IPS-20b (cell line): ENCODE data around the gene SESN1.

Experiments used
- H3K27ac ChIP-seq: one replicate; pipeline ENCODE4 v1.5.1; 2013; ENCODE audit warnings: low read length
- H3K27me3 ChIP-seq: 2 replicates; pipeline ENCODE4 v1.6.1; 2013; ENCODE audit warnings: mild to moderate bottlenecking, low read length, inconsistent platforms; ENCODE audit not compliant: insufficient read depth
- H3K36me3 ChIP-seq: 2 replicates; pipeline ENCODE4 v1.6.1; 2013; ENCODE audit warnings: low read depth, mild to moderate bottlenecking, inconsistent platforms, low read length, moderate library complexity; ENCODE audit not compliant: insufficient read depth
- H3K4me1 ChIP-seq: 2 replicates; pipeline ENCODE4 v1.6.1; 2013; ENCODE audit warnings: mild to moderate bottlenecking, control low read depth, inconsistent platforms, low read length, moderate library complexity; ENCODE audit not compliant: insufficient read depth
- H3K4me3 ChIP-seq: 2 replicates; pipeline ENCODE4 v1.5.1; 2013; ENCODE audit warnings: mild to moderate bottlenecking, low read length, inconsistent platforms
- H3K9ac ChIP-seq: 2 replicates; pipeline ENCODE4 v1.6.1; 2013; ENCODE audit warnings: low read depth, mild to moderate bottlenecking, inconsistent platforms, low read length, moderate library complexity
- H3K9me3 ChIP-seq: 2 replicates; pipeline ENCODE4 v1.6.1; 2013; ENCODE audit warnings: mild to moderate bottlenecking, low read depth, low read length, inconsistent platforms; ENCODE audit not compliant: insufficient read depth

The SESN1 gene

GRCh38 chr6:109076377-109076776 is 18.3 kb downstream of the SESN1 start:
- no peak overlapping the region for H3K4me3 ChIP-seq

GRCh38 chr6:109075934-109076333 is 18.7 kb downstream of the SESN1 start:
- no peak overlapping the region for H3K4me3 ChIP-seq
- H3K9ac ChIP-seq: no peak overlapping the region
- H3K9me3 ChIP-seq: no peaks in the 10 kb centered on the region
- H3K27ac ChIP-seq: no peak overlapping the region
- no peaks in the 10 kb centered on the region; the same call in 1 of the 2 replicates for H3K4me1 ChIP-seq
- H3K36me3 ChIP-seq: no peaks in the 10 kb centered on the region
- no peaks in the 10 kb centered on the region for H3K27me3 ChIP-seq

More at GRCh38 chr6:109076377-109076776, 18.3 kb downstream of the SESN1 start:
- Histone ChIP-seq H3K36me3 (no peaks in the 10 kb centered on the region), H3K27ac (no peak overlapping the region), H3K9me3 (no peaks in the 10 kb centered on the region), H3K27me3 (no peaks in the 10 kb centered on the region), H3K9ac (no peak overlapping the region), H3K4me1 (no peaks in the 10 kb centered on the region; the same call in 1 of the 2 replicates)

- no peaks in the 10 kb centered on the region for H3K27me3 ChIP-seq
- no peak overlapping the region for H3K4me3 ChIP-seq
- H3K27ac ChIP-seq: no peak overlapping the region
- no peaks in the 10 kb centered on the region; the same call in 1 of the 2 replicates for H3K4me1 ChIP-seq
- no peaks in the 10 kb centered on the region for H3K9me3 ChIP-seq
- no peak overlapping the region for H3K9ac ChIP-seq
- no peaks in the 10 kb centered on the region for H3K36me3 ChIP-seq
Measured at GRCh38 chr6:109074133-109074415, 20.6 kb downstream of the SESN1 start.

GRCh38 chr6:109073344-109074132 is 21.1 kb downstream of the SESN1 start:
- Histone ChIP-seq H3K4me1 (no peaks in the 10 kb centered on the region; the same call in 1 of the 2 replicates), H3K27me3 (no peaks in the 10 kb centered on the region), H3K9ac (no peak overlapping the region), H3K4me3 (no peak overlapping the region), H3K27ac (no peak overlapping the region), H3K9me3 (no peaks in the 10 kb centered on the region), H3K36me3 (no peaks in the 10 kb centered on the region)

- Histone ChIP-seq H3K27me3 (no peaks in the 10 kb centered on the region), H3K9me3 (no peaks in the 10 kb centered on the region), H3K36me3 (no peaks in the 10 kb centered on the region), H3K4me1 (no peaks in the 10 kb centered on the region; the same call in 1 of the 2 replicates), H3K4me3 (no peak overlapping the region), H3K9ac (no peak overlapping the region), H3K27ac (no peak overlapping the region)
Measured at GRCh38 chr6:109071125-109071917, 23.3 kb downstream of the SESN1 start.

GRCh38 chr6:109069746-109070145 is 24.9 kb downstream of the SESN1 start:
- H3K4me1 ChIP-seq: no peaks in the 10 kb centered on the region; the same call in 1 of the 2 replicates
- no peak overlapping the region for H3K27ac ChIP-seq
- H3K27me3 ChIP-seq: no peaks in the 10 kb centered on the region
- no peak overlapping the region for H3K4me3 ChIP-seq
- no peaks in the 10 kb centered on the region for H3K36me3 ChIP-seq
- H3K9ac ChIP-seq: no peak overlapping the region
- H3K9me3 ChIP-seq: no peaks in the 10 kb centered on the region

- no peak overlapping the region for H3K9ac ChIP-seq
- H3K4me1 ChIP-seq: no peaks in the 10 kb centered on the region
- no peaks in the 10 kb centered on the region for H3K36me3 ChIP-seq
- H3K27me3 ChIP-seq: no peaks in the 10 kb centered on the region
- no peak overlapping the region for H3K4me3 ChIP-seq
- no peaks in the 10 kb centered on the region for H3K9me3 ChIP-seq
- no peak overlapping the region for H3K27ac ChIP-seq
Measured at GRCh38 chr6:109062767-109063352, 31.8 kb downstream of the SESN1 start.

GRCh38 chr6:109062216-109062615 is 32.4 kb downstream of the SESN1 start:
- Histone ChIP-seq H3K27ac (no peak overlapping the region), H3K4me3 (no peak overlapping the region), H3K27me3 (no peaks in the 10 kb centered on the region), H3K36me3 (no peaks in the 10 kb centered on the region), H3K9me3 (no peaks in the 10 kb centered on the region), H3K4me1 (no peaks in the 10 kb centered on the region), H3K9ac (no peak overlapping the region)

GRCh38 chr6:109060571-109060970 is 34.1 kb downstream of the SESN1 start:
- no peak overlapping the region for H3K27ac ChIP-seq
- H3K9me3 ChIP-seq: no peaks in the 10 kb centered on the region
- no peaks in the 10 kb centered on the region for H3K4me1 ChIP-seq
- no peak overlapping the region for H3K9ac ChIP-seq
- no peak overlapping the region for H3K4me3 ChIP-seq
- H3K36me3 ChIP-seq: no peaks in the 10 kb centered on the region
- H3K27me3 ChIP-seq: no peaks in the 10 kb centered on the region

GRCh38 chr6:109059571-109060021 is 35.0 kb downstream of the SESN1 start:
- Histone ChIP-seq H3K9ac (no peak overlapping the region), H3K27me3 (no peaks in the 10 kb centered on the region), H3K9me3 (no peaks in the 10 kb centered on the region), H3K36me3 (no peaks in the 10 kb centered on the region), H3K4me1 (no peaks in the 10 kb centered on the region), H3K4me3 (no peak overlapping the region), H3K27ac (no peak overlapping the region)

- no peak overlapping the region for H3K27ac ChIP-seq
- H3K27me3 ChIP-seq: no peaks in the 10 kb centered on the region
- no peak overlapping the region for H3K9ac ChIP-seq
- H3K9me3 ChIP-seq: no peaks in the 10 kb centered on the region
- no peaks in the 10 kb centered on the region for H3K4me1 ChIP-seq
- no peaks in the 10 kb centered on the region for H3K36me3 ChIP-seq
- H3K4me3 ChIP-seq: no peak overlapping the region
Measured at GRCh38 chr6:109059153-109059552, 35.5 kb downstream of the SESN1 start.
